VCaP (cell line): ENCODE data around the gene SLC31A2.
A peak's percentile ranks its signal among the peaks of the same experiment; 100 is the strongest.

ENCODE experiments used
- H3K27ac ChIP-seq: fragments of 450-650 bp; 2 replicates; pipeline ENCODE4 v1.5.1; 2017
- CTCF ChIP-seq: fragments of 450-650 bp; conservative IDR thresholded peaks from 2 replicates; pipeline ENCODE4 v1.5.1; 2017; ENCODE audit warnings: mild to moderate bottlenecking, moderate library complexity

The SLC31A2 gene

GRCh38 chr9:113164536-113165300 is 13.9 kb downstream of the SLC31A2 start:
- H3K27ac ChIP-seq, result peak overlapping the region; percentile 2; the same call in 1 of the 2 replicates
- TF ChIP-seq CTCF, result no peak

- TF ChIP-seq CTCF, result no peak
- H3K27ac ChIP-seq, result no peak overlapping the region
Measured at GRCh38 chr9:113166039-113166438, 15.2 kb downstream of the SLC31A2 start.

- no peak overlapping the region for H3K27ac ChIP-seq
- no peak for TF ChIP-seq CTCF
Measured at GRCh38 chr9:113168809-113169208, 18.0 kb downstream of the SLC31A2 start.

GRCh38 chr9:113173341-113173740 is 22.5 kb downstream of the SLC31A2 start:
- TF ChIP-seq CTCF, result no peak
- H3K27ac ChIP-seq, result no peak overlapping the region; the same call in 1 of the 2 replicates

- no peak overlapping the region for H3K27ac ChIP-seq
- no peak for TF ChIP-seq CTCF
Measured at GRCh38 chr9:113176803-113177202, 26.0 kb downstream of the SLC31A2 start.

- no peak for TF ChIP-seq CTCF
- H3K27ac ChIP-seq, result no peak overlapping the region
Measured at GRCh38 chr9:113177251-113177650, 26.4 kb downstream of the SLC31A2 start.

- TF ChIP-seq CTCF, result no peak
- no peak overlapping the region for H3K27ac ChIP-seq
Measured at GRCh38 chr9:113178087-113178486, 27.3 kb downstream of the SLC31A2 start.
